ENCODE measurements around the gene KCNJ9. TPM values are rescaled to one million over a fixed set of nuclear protein-coding genes. Genes with fewer than 3 reads are reported as not detected.

The KCNJ9 gene
- total and polyA plus RNA-seq, 10 of the 15 experiments (the other 5 are each of a cell fraction or from before 2014, with no cell fraction given): 0.12 TPM; not detected in 9

DNA sequence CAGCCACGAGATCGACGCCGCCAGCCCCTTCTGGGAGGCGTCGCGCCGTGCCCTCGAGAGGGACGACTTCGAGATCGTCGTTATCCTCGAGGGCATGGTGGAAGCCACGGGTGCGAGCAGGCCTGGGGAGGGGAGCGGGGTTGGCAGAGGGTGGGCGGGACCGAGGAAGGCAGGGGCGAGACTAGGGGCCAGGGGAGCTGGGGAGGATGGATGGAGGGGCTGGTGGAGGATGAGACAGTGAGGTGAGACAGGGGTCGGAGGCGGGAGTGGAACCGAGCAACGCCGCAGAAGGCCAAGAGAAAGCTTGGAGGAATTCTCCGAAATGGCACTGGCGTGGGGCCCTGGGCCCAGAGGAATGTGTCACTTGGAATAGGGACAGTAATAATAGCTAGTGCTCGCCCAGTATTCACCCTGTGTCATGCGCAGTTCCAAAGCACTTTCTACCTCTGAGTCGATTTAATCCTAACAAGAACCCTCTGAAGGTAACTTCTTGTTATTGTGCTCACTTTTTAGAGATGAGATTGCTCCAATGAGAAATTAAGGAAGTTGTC is 3.5 kb downstream of the KCNJ9 start:
- Histone ChIP-seq H3K27me3 (replicated peaks in 1 of 2; ENCODE audit: control insufficient read depth in 2 of 2, insufficient read depth in 2 of 2, low read length in 1 of 2) (peaks cover 0 to 2% of the 10 kb centered on the region in 2 experiments; a peak in 3 of 4 replicates), H3K79me2 (ENCODE audit: control insufficient read depth, insufficient read depth, low read length) (no peaks in the 10 kb centered on the region), H3K4me2 (ENCODE audit: control insufficient read depth, insufficient read depth) (no peak overlapping the region), H3K9me3 (replicated peaks; ENCODE audit: control insufficient read depth, insufficient read depth, low read length) (no peaks in the 10 kb centered on the region), H3K4me1 (ENCODE audit: control insufficient read depth, insufficient read depth, low read length) (no peaks in the 10 kb centered on the region), H3K9ac (ENCODE audit: control insufficient read depth, insufficient read depth, low read length) (no peak overlapping the region), H4K20me1 (ENCODE audit: control insufficient read depth, insufficient read depth) (no peaks in the 10 kb centered on the region), H3K36me3 (ENCODE audit: control insufficient read depth in 2 of 2, insufficient read depth in 2 of 2, low read length in 1 of 2) (no peaks in the 10 kb centered on the region; a peak in 1 of 4 replicates), H3K4me3 (no peak overlapping the region), H3K27ac (ENCODE audit: control insufficient read depth, insufficient read depth) (no peak overlapping the region), H2AFZ (ENCODE audit: control insufficient read depth, low read depth, low read length) (no peak overlapping the region)
- ChIA-PET RAD21 (ENCODE audit: unreplicated experiment) (interaction anchor here (0.7 to 4.0 kb wide), 8 partner anchors 12 to 292 kb away, joined by 3 to 31 read pairs (median 10); partner anchors contain the start of gene IGSF8), POLR2A (interaction anchor here (1.5 kb wide), 1 partner anchor 38 kb away, joined by 4 read pairs; no protein-coding TSS in a partner anchor), CTCF (interaction anchor here (0.6 to 30.2 kb wide), 20 partner anchors 12 to 331 kb away, joined by 3 to 1035 read pairs (median 6); partner anchors contain the start of genes IGSF8, KCNJ10, KCNJ9 and PIGM), SMC1A (ENCODE audit: uncharacterized antibody, unreplicated experiment) (interaction anchor here (0.5 to 4.5 kb wide), 11 partner anchors 12 to 174 kb away, joined by 3 to 35 read pairs (median 4); partner anchors contain the start of gene IGSF8)
- BruUV-seq (replicated peaks): no TSS peak
- no peak for FAIRE-seq
- TF ChIP-seq BCL11A (IDR thresholded peaks at IDR 0.05; ENCODE audit: low read depth, low read length): no peak
- TF ChIP-seq, protein P1, sequence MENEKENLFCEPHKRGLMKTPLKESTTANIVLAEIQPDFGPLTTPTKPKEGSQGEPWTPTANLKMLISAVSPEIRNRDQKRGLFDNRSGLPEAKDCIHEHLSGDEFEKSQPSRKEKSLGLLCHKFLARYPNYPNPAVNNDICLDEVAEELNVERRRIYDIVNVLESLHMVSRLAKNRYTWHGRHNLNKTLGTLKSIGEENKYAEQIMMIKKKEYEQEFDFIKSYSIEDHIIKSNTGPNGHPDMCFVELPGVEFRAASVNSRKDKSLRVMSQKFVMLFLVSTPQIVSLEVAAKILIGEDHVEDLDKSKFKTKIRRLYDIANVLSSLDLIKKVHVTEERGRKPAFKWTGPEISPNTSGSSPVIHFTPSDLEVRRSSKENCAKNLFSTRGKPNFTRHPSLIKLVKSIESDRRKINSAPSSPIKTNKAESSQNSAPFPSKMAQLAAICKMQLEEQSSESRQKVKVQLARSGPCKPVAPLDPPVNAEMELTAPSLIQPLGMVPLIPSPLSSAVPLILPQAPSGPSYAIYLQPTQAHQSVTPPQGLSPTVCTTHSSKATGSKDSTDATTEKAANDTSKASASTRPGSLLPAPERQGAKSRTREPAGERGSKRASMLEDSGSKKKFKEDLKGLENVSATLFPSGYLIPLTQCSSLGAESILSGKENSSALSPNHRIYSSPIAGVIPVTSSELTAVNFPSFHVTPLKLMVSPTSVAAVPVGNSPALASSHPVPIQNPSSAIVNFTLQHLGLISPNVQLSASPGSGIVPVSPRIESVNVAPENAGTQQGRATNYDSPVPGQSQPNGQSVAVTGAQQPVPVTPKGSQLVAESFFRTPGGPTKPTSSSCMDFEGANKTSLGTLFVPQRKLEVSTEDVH (IDR thresholded peaks at IDR 0.05; ENCODE audit: low read depth, partially characterized antibody): no peak
- TF ChIP-seq BACH1 (IDR thresholded peaks at IDR 0.05; ENCODE audit: borderline replicate concordance): no peak
- TF ChIP-seq SUPT20H (IDR thresholded peaks at IDR 0.05; ENCODE audit: borderline replicate concordance, control insufficient read depth, low read depth, low read length): no peak
- no peak for TF ChIP-seq PAX8 (IDR thresholded peaks at IDR 0.05)
- no peak for TF ChIP-seq SREBF1 (IDR thresholded peaks at IDR 0.05; ENCODE audit: low read length)
- no peak for TF ChIP-seq CREB1 (IDR thresholded peaks at IDR 0.05; ENCODE audit: low read depth)
- no peak for TF ChIP-seq RFX5 (IDR thresholded peaks at IDR 0.05; ENCODE audit: low read depth, low read length)
- no peak for TF ChIP-seq MXI1 (IDR thresholded peaks at IDR 0.05; ENCODE audit: low read depth, low read length)
- TF ChIP-seq ELK1 (IDR thresholded peaks at IDR 0.05; ENCODE audit: low read depth, low read length): no peak
- no peak for ATAC-seq
- intact Hi-C loops (cut with micrococcal nuclease; ENCODE audit: unreplicated experiment) (loop anchor here (2.0 kb wide), 2 partner anchors 38 to 148 kb away; no protein-coding TSS in a partner anchor), in situ Hi-C loops (cut with MboI) (no loop called here)
- DNase-seq (ENCODE audit: low read depth, low spot score): no peak
- 72% methylated on average over 19 of the region's 30 CpGs for WGBS (ENCODE audit: insufficient coverage, insufficient replicate concordance, low lambda C conversion rate, missing lambda C conversion rate)
